ENCODE results near the gene CSRP3. TPM values are rescaled to one million over a fixed set of nuclear protein-coding genes. Genes with fewer than 3 reads are reported as not detected.

CSRP3 gene
- total RNA-seq, 2 experiments from 2014 or later, result not detected

DNA sequence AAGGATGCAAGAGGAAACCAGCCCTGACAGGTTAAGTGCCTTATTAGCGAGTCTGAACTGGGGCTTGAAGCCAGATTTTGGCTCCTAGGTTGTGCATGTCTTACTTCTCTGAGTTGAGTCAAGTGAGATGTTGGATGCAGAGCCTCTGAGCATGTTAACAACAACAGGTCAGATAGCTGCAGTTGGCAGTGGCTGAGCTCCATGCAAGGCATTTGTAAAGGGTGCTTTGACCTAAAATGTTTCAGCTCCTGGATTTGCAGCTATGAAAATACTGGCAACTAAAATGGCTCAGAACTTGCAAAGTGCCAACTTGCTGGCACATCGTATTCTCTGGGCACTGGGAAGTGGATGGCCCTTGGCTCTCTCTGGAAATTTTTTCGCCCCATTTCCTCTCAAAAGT, 16.4 kb upstream of the CSRP3 start:
- Mint-ChIP-seq H3K9me3 (no peaks in the 10 kb centered on the region), H3K4me3 (no peak overlapping the region), H3K4me1 (peaks cover 1% of the 10 kb centered on the region), H3K27me3 (peaks cover 26% of the 10 kb centered on the region), H3K27ac (no peak overlapping the region), H3K36me3 (ENCODE audit: low read depth) (peaks cover 10% of the 10 kb centered on the region)
- POLR2A ChIA-PET, result no interaction called here
- CTCF ChIA-PET, result interaction anchor here (1.0 kb wide), 1 partner anchor 12 kb away, joined by 3 read pairs; no protein-coding TSS in a partner anchor
- no peak for DNase-seq

DNA sequence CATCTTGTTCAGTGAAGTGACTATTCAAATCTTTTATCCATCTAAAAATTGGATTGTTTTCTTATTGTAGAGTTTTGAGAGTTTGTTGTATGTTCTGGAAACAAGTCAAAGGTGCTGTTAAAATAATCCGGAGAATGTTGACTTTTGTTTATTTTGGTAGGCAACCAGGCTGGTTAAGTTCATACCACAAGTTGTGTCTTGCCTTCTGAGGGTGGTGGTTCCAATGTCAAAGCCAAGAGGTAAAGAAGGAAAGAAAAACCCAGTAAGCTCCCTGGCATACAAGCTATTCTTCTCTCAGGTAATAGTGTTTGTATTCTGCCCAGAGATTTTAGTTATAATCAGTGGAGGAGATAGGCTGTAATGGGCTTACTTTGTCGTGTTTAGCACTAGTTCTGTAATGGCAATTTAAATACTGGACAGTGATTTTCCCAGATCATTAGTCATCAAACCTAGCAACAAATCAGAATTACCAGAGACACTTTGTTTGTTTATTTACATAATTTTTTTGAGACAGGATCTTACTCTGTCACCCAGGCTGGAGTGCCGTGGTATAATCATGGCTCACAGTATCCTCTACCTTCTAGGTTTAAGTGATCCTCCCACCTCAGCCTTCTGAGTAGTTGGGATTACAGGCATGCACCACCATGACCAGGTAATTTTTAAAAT, 15.1 kb upstream of the CSRP3 start:
- Mint-ChIP-seq H3K36me3 (ENCODE audit: low read depth) (no peaks in the 10 kb centered on the region), H3K27me3 (peaks cover 31% of the 10 kb centered on the region), H3K9me3 (no peaks in the 10 kb centered on the region), H3K4me3 (no peak overlapping the region), H3K27ac (no peak overlapping the region), H3K4me1 (no peaks in the 10 kb centered on the region)
- ChIA-PET POLR2A (no interaction called here), CTCF (interaction anchor here (0.6 kb wide), 1 partner anchor 1102 kb away, joined by 3 read pairs; no protein-coding TSS in a partner anchor)
- DNase-seq, result no peak

DNA sequence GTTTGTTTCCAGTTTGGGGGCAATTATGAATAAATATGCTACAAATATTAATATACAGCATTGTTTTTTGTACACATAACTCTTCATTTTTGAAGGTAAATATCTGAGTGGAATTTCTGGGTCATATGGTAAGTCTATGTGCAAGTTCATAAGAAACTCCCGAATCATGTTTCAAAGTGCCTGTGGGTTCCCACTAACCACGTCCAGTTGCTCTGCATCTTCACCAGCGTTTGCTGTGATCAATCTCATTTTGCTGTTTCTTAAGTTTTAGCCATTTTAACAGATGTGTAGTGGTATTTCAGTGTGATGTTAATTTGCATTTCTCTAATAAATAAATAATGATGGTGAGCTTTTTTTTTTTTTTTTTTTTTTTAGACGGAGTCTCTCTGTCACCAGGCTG, 14.2 kb upstream of the CSRP3 start:
- DNase-seq, result no peak
- H3K27me3 Mint-ChIP-seq, result peaks cover 31% of the 10 kb centered on the region
- POLR2A ChIA-PET, result no interaction called here
- H3K27ac Mint-ChIP-seq, result no peak overlapping the region
- H3K4me1 Mint-ChIP-seq, result no peaks in the 10 kb centered on the region
- CTCF ChIA-PET, result no interaction called here
- no peaks in the 10 kb centered on the region for H3K36me3 Mint-ChIP-seq (ENCODE audit: low read depth)
- no peaks in the 10 kb centered on the region for H3K9me3 Mint-ChIP-seq
- no peak overlapping the region for H3K4me3 Mint-ChIP-seq

DNA sequence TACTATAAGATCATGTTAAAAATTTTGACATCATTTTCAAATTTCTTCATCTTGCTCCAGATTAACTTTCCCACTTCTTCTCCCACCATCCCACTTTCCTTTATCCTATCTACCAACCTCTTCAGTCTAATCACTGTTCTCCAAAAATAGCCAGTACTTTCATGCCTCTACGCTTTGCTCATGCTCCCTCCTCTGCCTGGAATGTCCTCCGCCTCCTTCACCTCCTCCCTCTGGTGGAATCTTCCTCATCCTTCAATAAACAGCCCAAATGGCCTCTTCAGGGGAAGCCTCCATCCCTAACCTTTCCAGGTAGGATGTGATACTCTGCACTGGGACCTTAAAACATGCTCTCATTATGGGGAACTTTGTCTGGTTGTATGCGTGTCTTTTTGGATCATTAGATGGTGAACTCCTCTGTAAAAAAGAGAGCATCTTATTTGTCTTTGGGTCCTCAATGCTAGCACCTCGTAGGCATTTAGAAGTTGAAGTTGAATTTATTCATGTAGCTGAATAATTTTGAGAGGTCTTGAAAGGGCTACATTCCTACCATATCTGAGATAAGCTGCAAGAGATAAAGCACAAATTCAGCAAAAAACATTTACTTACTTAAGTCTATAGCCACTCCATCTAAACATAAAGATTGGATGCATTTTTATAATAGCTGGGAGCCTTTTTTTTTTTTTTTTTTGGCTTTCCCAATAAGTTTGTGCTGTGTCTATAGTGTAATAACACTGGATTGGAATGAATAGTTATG, 8.0 kb upstream of the CSRP3 start:
- Mint-ChIP-seq H3K36me3 (ENCODE audit: low read depth) (no peaks in the 10 kb centered on the region), H3K9me3 (no peaks in the 10 kb centered on the region), H3K4me1 (no peaks in the 10 kb centered on the region), H3K27me3 (peaks cover 43% of the 10 kb centered on the region), H3K27ac (no peak overlapping the region), H3K4me3 (no peak overlapping the region)
- CTCF ChIA-PET, result no interaction called here
- POLR2A ChIA-PET, result interaction anchor here (0.6 kb wide), 1 partner anchor 18 kb away, joined by 3 read pairs; no protein-coding TSS in a partner anchor
- DNase-seq, result no peak

DNA sequence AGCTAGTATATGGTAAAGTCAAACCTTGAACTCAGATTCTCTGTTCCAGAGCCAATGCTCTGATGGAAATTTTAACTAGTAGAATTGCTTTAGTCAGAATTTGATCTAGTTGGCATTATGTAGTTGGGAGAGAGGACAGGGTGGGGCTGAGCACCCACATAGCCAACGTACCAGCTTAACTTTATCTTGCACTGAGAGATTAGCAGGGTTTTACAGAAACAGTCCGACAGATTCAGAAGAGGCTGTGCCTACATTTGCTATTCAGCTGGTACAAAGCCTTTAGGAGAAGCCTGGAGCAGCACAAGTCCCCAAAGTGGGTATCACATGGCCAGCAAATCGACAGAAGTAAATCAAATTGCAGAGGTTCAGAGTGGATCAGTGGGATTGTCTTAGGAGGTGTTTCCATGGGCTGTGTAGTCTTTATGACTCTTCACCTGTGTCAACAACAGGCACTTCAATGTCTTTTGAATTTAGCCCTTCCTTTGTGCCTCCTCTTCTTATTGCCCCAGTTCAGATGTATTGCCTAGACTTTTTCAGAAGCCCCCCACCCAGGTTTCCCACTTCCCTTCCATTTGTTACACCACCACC, 7.3 kb upstream of the CSRP3 start:
- no peak overlapping the region for H3K4me3 Mint-ChIP-seq
- POLR2A ChIA-PET, result no interaction called here
- DNase-seq, result no peak
- H3K27me3 Mint-ChIP-seq, result peaks cover 40% of the 10 kb centered on the region
- CTCF ChIA-PET, result no interaction called here
- H3K36me3 Mint-ChIP-seq (ENCODE audit: low read depth), result no peaks in the 10 kb centered on the region
- H3K4me1 Mint-ChIP-seq, result no peaks in the 10 kb centered on the region
- no peaks in the 10 kb centered on the region for H3K9me3 Mint-ChIP-seq
- no peak overlapping the region for H3K27ac Mint-ChIP-seq

DNA sequence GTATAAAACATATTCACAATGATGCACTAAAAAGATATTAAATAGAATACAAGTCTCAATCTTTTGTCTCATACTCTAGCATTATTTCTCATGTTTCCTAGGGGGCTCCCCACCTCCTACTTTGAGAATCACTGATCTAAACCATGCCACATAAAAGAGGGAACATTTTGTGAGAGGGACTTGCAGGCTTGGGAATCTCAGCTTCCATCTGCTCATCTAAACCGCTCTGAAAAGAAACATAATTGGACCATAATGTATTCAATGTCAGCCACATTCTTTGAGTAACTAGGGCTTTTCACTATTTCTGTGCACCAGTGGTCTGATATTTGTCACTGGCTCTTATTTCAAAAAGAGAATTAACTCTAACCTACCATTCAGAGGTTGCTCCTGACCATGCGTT, 6.4 kb upstream of the CSRP3 start:
- H3K4me1 Mint-ChIP-seq, result no peaks in the 10 kb centered on the region
- peaks cover 33% of the 10 kb centered on the region for H3K27me3 Mint-ChIP-seq
- no peak for DNase-seq
- no peaks in the 10 kb centered on the region for H3K36me3 Mint-ChIP-seq (ENCODE audit: low read depth)
- no peak overlapping the region for H3K4me3 Mint-ChIP-seq
- ChIA-PET POLR2A (no interaction called here), CTCF (interaction anchor here (1.2 kb wide), 1 partner anchor 9 kb away, joined by 4 read pairs; no protein-coding TSS in a partner anchor)
- no peak overlapping the region for H3K27ac Mint-ChIP-seq
- H3K9me3 Mint-ChIP-seq, result no peaks in the 10 kb centered on the region

DNA sequence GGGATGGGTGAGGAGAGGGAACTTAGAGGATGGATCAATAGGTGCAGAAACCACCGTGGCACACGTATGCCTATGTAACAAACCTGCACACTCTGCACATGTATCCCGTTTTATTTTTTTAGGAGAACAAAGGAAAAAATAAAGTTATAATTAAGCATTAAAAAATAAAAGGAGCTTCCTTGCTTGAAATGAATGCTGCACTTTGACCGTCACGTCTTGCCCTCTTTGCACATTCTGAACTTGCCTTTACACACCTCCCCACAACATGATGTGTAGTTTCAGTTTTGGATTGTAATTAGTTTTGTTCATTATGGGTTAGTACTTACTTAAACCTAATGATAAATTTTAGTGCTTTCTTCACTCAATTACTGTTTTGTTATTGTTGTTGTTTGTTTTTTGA, 3.1 kb upstream of the CSRP3 start:
- Mint-ChIP-seq H3K4me1 (no peaks in the 10 kb centered on the region), H3K27me3 (peaks cover 36% of the 10 kb centered on the region), H3K4me3 (no peak overlapping the region), H3K27ac (no peak overlapping the region), H3K9me3 (no peaks in the 10 kb centered on the region), H3K36me3 (ENCODE audit: low read depth) (no peaks in the 10 kb centered on the region)
- DNase-seq, result no peak
- POLR2A ChIA-PET, result no interaction called here
- CTCF ChIA-PET, result no interaction called here

DNA sequence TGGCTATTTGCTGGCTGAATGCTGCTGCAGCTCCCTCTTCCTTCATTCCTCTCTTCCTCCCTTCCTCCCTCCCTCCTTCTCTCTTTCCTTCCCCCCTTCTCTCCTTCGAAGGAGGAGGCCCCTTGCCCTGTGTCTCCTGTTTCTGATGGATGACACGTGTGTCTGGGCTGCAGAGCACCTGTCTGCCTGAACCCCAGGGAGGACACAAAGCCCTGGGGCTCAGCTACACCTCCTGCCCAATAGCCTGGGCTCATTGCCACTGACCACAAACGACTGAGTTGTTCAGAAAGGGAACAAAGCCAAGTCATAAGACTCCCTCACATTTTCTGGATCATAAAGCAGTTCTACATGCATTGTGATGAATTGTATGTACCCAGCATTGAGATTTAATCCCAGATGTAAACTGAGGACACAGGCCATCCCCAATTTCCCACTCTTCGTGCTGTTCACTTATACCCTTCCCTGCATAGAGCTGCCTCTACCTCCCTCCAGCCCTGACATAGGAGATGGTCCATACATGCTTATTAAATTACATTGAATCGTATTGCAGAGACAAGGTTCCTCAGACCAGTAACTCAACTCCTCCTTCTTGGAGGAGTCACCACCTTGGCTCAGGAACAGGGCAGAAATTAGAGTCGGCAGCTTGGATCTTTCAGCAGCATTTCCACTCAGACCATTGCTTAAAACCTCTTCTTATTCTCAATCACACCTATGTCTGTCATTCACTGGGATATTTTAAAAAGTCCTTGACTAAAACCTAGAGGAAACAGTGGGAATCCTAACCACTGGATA, 1.2 kb downstream of the CSRP3 start:
- ChIA-PET POLR2A (no interaction called here), CTCF (no interaction called here)
- Mint-ChIP-seq H3K27me3 (peaks cover 14% of the 10 kb centered on the region), H3K36me3 (ENCODE audit: low read depth) (no peaks in the 10 kb centered on the region), H3K4me3 (no peak overlapping the region), H3K9me3 (no peaks in the 10 kb centered on the region), H3K27ac (no peak overlapping the region), H3K4me1 (no peaks in the 10 kb centered on the region)
- no peak for DNase-seq

DNA sequence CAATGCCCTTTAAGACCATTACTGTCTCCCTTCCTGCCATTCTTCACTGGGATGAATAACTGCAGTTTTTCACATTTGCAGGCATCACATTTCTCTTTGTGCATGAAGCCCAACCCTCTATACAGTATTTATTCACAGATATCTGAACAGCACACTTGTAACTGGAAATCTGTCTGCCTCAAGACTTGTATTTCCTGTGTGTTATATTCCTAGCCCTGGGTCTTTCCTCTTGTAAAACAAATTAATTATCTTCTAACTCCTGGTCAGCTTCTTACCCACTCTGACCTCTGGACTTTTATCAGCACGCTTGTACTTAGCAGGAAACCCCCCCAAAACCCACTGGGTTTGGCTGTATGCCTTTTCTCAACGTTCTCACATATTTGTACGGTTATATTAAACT, 2.0 kb downstream of the CSRP3 start:
- no peak overlapping the region for H3K27ac Mint-ChIP-seq
- POLR2A ChIA-PET, result no interaction called here
- CTCF ChIA-PET, result interaction anchor here (0.7 to 1.7 kb wide), 2 partner anchors 8 to 16 kb away, joined by 3 to 4 read pairs; no protein-coding TSS in a partner anchor
- H3K9me3 Mint-ChIP-seq, result no peaks in the 10 kb centered on the region
- H3K4me3 Mint-ChIP-seq, result no peak overlapping the region
- no peak for DNase-seq
- H3K27me3 Mint-ChIP-seq, result peaks cover 14% of the 10 kb centered on the region
- H3K36me3 Mint-ChIP-seq (ENCODE audit: low read depth), result no peaks in the 10 kb centered on the region
- H3K4me1 Mint-ChIP-seq, result no peaks in the 10 kb centered on the region

DNA sequence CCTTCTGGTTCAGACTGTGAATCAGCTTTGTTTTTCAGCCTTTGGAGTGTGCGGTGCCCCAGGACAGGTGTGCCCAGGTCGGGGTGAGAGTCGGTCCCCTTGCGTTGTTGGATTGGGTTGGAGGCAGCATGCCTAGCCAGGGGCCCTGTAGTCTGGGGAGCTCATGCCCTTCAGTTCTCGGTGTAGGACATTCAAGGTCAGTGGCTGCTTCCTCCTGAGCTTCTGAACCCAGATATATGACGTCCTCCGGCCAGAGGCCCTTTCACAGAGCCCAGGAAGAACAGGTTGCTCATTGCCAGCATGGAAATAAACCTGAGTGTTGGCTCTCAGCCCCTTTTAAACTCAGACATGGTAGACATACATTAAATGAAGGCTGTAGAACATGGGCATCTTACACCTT, 2.7 kb downstream of the CSRP3 start:
- H3K27ac Mint-ChIP-seq, result no peak overlapping the region
- DNase-seq, result no peak
- ChIA-PET POLR2A (no interaction called here), CTCF (interaction anchor here (1.7 kb wide), 1 partner anchor 8 kb away, joined by 4 read pairs; no protein-coding TSS in a partner anchor)
- no peaks in the 10 kb centered on the region for H3K36me3 Mint-ChIP-seq (ENCODE audit: low read depth)
- H3K4me3 Mint-ChIP-seq, result no peak overlapping the region
- H3K4me1 Mint-ChIP-seq, result no peaks in the 10 kb centered on the region
- H3K27me3 Mint-ChIP-seq, result peaks cover 14% of the 10 kb centered on the region
- H3K9me3 Mint-ChIP-seq, result no peaks in the 10 kb centered on the region

DNA sequence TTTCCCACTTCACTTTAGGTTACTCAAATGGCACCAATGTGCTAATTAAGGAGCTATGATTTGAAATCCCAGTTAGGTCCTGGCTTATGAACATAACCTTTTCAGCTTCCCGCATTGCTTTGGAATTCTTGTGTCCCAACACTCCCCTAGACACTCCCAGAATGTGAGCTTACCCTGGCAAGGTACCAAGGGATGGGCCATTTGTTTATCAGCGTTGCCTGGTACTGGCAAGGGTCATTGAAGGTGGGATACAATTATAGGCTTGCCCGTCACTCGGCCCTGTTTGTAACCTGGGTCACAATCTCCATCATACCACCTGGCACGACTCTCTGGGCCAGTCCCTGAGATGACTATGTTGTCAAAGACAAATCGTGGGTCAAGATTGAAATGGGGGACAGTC, 5.4 kb downstream of the CSRP3 start:
- POLR2A ChIA-PET, result no interaction called here

DNA sequence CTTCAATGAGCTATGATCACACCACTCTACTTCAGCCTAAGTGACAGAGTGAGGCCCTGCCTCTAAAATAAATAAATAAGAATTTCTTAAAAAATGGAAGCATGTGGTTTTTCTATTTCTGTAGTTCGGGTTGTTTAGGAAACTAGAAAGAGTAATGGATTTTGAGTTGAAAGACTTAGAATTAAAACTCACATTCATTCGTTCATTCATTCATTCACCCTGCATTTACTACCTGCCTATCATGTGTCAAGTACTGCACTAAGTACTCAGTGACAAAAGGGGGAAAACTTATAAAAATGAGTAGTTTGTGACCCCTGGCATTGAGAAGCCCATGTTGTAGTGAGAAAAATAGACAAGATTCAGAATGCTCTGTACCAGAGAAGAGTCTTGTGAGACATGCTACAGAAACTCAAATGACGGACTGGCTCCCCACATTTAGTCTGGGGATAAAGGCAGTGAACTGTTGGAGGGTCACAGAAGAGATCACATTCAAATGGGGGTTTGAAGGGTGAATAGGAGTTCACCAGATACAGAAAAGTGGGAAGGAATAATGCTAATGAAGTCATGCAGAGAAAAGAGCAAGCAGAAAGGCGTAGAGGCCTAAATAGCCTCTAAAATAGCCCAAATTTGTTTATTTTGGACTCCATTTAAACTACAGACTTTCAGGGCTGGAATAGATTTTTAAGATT, 7.0 kb downstream of the CSRP3 start:
- H3K36me3 Mint-ChIP-seq (ENCODE audit: low read depth), result no peaks in the 10 kb centered on the region
- no peaks in the 10 kb centered on the region for H3K9me3 Mint-ChIP-seq
- POLR2A ChIA-PET, result no interaction called here
- H3K4me1 Mint-ChIP-seq, result no peaks in the 10 kb centered on the region
- CTCF ChIA-PET, result interaction anchor here (1.2 kb wide), 1 partner anchor 21 kb away, joined by 5 read pairs; no protein-coding TSS in a partner anchor
- H3K27ac Mint-ChIP-seq, result no peak overlapping the region
- no peak for DNase-seq
- no peak overlapping the region for H3K4me3 Mint-ChIP-seq
- peaks cover 4% of the 10 kb centered on the region for H3K27me3 Mint-ChIP-seq

More for the DNA sequence above, 5.4 kb downstream of the CSRP3 start:
- Mint-ChIP-seq H3K4me3 (no peak overlapping the region), H3K27ac (no peak overlapping the region), H3K27me3 (peaks cover 12% of the 10 kb centered on the region), H3K9me3 (no peaks in the 10 kb centered on the region), H3K4me1 (no peaks in the 10 kb centered on the region), H3K36me3 (ENCODE audit: low read depth) (no peaks in the 10 kb centered on the region)
- no peak for DNase-seq
- CTCF ChIA-PET, result no interaction called here
